Fibroblast of lung (primary cell): ENCODE results near the gene HDAC4.

Experiments
- EZH2 ChIP-seq: IDR thresholded peaks from 2 replicates; pipeline ENCODE4 v1.5.1; 2012; ENCODE audit warnings: low read length, control low read depth, mild to moderate bottlenecking; ENCODE audit errors: missing control alignments
- TF ChIP-seq, protein P1 (sequence below), 2 donors: IDR thresholded peaks in 1 of 2; conservative IDR thresholded peaks in 1 of 2; 1 replicate in 1 of 2; 2 replicates in 1 of 2; pipeline ENCODE4 v1.5.1; 2011 to 2012; ENCODE audit warnings: low read length in 2 of 2, control low read depth in 1 of 2, inconsistent platforms in 1 of 2, low read depth in 1 of 2, mild to moderate bottlenecking in 1 of 2

DNA sequence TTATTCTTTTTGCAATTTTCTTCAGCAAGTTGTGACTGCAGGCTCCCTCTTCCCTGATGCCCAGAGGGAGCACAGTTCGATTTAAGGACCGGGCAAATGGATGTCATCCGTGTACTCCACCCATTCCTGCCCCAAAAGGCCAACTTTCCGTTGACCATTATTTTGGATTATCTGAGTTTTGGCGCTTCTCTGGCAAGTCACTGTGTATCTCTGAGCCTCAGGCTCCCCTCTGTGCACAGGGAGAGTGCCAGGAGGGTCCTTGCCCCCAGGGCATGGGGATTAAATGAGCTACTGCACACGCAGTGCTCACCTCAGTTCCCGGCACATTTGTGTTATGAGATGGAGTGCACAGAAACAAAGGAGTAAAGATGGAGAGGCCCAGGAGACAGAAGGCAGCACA lies 41.4 kb upstream of the HDAC4 start:
- TF ChIP-seq, protein P1, sequence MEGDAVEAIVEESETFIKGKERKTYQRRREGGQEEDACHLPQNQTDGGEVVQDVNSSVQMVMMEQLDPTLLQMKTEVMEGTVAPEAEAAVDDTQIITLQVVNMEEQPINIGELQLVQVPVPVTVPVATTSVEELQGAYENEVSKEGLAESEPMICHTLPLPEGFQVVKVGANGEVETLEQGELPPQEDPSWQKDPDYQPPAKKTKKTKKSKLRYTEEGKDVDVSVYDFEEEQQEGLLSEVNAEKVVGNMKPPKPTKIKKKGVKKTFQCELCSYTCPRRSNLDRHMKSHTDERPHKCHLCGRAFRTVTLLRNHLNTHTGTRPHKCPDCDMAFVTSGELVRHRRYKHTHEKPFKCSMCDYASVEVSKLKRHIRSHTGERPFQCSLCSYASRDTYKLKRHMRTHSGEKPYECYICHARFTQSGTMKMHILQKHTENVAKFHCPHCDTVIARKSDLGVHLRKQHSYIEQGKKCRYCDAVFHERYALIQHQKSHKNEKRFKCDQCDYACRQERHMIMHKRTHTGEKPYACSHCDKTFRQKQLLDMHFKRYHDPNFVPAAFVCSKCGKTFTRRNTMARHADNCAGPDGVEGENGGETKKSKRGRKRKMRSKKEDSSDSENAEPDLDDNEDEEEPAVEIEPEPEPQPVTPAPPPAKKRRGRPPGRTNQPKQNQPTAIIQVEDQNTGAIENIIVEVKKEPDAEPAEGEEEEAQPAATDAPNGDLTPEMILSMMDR (conservative IDR thresholded peaks at IDR 0.05 in 1 of 2, IDR thresholded peaks at IDR 0.05 in 1 of 2; ENCODE audit: low read depth in 1 of 2, low read length in 2 of 2): no peak
- TF ChIP-seq EZH2: no peak
